PC-3 (cell line): ENCODE measurements around the gene ASTN2.

ENCODE experiments used
- CTCF ChIP-seq: fragments of 300-600 bp; sonication (generic); conservative IDR thresholded peaks from 2 replicates; pipeline ENCODE4 v1.5.1; 2017; ENCODE audit warnings: antibody characterized with exemption, low read depth, mild to moderate bottlenecking, low read length
- EZH2 ChIP-seq: fragments of 300-600 bp; sonication (generic); IDR thresholded peaks from one replicate; pipeline ENCODE4 v1.6.1; 2017; ENCODE audit warnings: antibody characterized with exemption, mild to moderate bottlenecking, low read length; ENCODE audit not compliant: unreplicated experiment
- EZH2phosphoT487 ChIP-seq: fragments of 300-600 bp; sonication (generic); IDR thresholded peaks from 2 replicates; pipeline ENCODE4 v1.6.1; 2018; ENCODE audit warnings: mild to moderate bottlenecking, antibody characterized with exemption, low read length, borderline replicate concordance

GRCh38 chr9:117368684-117369230, 46.1 kb downstream of the ASTN2 start:
- TF ChIP-seq EZH2phosphoT487 (no peak), CTCF (no peak), EZH2 (no peak)
